ENCODE results near the gene FST.

Gene FST

DNA sequence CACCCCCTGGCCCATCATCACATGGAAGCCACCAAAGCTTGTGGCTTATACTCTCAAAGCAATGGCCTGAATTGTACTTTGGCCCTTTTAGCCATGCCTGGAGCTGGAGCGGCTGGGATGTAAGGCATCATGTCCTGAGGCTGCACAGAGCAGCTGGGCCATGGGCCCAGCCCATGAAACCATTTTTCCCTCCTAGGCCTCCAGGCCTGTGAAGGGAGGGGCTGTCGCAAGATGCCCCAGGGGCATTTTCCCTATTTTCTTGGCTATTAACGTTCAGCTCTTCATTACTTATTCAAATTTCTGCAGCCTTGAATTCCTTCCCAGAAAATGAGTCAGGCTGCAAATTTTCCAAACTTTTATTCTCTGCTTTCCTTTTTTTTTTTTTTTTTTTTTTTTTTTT, 27.7 kb downstream of the FST start:
- Histone ChIP-seq H3K27me3 (no peaks in the 10 kb centered on the region; the same call in 1 of the 2 replicates), H3K9me3 (peaks cover 50% of the 10 kb centered on the region), H3K36me3 (no peaks in the 10 kb centered on the region), H3K4me2 (no peak overlapping the region), H3K27ac (no peak overlapping the region), H3K9ac (no peak overlapping the region), H3K4me3 (no peak overlapping the region), H3K4me1 (no peaks in the 10 kb centered on the region), H4K20me1 (no peaks in the 10 kb centered on the region)
- TF ChIP-seq Cebpa-rat (IDR thresholded peaks at IDR 0.05): no peak

DNA sequence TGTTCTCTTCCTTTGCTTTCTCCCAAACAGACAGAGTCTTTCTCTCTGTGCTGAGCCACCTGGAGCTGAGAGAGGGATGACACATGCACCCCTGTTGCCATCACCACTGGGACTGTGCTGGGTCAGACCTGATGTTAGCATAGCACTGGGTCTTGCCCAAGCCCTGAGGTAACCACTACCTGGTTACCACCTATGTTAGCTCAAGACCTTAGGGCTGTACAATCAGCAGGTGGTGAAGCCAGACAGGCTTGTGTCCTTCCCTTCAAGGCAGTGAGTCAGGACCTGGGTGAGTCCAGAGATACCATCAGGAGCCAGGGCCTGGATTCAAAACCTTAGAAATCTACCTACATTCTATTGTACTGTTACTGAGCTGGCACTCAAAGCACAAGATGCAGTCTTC, 32.1 kb downstream of the FST start:
- no peak overlapping the region for H3K4me2 ChIP-seq
- no peaks in the 10 kb centered on the region for H3K4me1 ChIP-seq
- no peaks in the 10 kb centered on the region for H3K27me3 ChIP-seq
- no peak overlapping the region for H3K4me3 ChIP-seq
- no peak overlapping the region for H3K27ac ChIP-seq
- peaks cover 48% of the 10 kb centered on the region for H3K9me3 ChIP-seq
- no peak for TF ChIP-seq Cebpa-rat (IDR thresholded peaks at IDR 0.05)
- no peaks in the 10 kb centered on the region for H4K20me1 ChIP-seq
- no peaks in the 10 kb centered on the region for H3K36me3 ChIP-seq
- H3K9ac ChIP-seq: no peak overlapping the region

DNA sequence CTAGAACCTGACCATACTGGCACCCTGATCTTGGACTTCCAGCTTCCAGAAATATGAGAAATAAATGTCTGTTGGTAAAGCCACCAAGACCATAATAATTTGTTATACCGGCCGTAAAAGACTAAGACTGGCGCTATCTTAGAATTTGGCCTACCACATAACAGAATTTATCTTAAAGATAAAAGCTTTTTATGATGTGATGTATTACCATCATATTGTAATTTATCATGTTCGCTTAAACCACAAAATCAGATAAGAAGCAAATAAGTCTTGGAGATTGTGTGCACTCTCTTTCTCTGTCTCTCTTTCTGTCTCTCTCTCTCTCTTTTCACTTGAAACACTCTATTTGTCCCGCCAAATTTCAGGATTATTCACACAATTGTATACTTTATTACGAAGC, 35.6 kb downstream of the FST start:
- H3K9me3 ChIP-seq: peaks cover 23% of the 10 kb centered on the region
- no peak overlapping the region for H3K9ac ChIP-seq
- no peaks in the 10 kb centered on the region for H4K20me1 ChIP-seq
- H3K27me3 ChIP-seq: no peaks in the 10 kb centered on the region
- no peak overlapping the region for H3K4me2 ChIP-seq
- no peak overlapping the region for H3K4me3 ChIP-seq
- TF ChIP-seq Cebpa-rat (IDR thresholded peaks at IDR 0.05): no peak
- H3K27ac ChIP-seq: no peak overlapping the region
- H3K36me3 ChIP-seq: no peaks in the 10 kb centered on the region
- no peaks in the 10 kb centered on the region for H3K4me1 ChIP-seq

DNA sequence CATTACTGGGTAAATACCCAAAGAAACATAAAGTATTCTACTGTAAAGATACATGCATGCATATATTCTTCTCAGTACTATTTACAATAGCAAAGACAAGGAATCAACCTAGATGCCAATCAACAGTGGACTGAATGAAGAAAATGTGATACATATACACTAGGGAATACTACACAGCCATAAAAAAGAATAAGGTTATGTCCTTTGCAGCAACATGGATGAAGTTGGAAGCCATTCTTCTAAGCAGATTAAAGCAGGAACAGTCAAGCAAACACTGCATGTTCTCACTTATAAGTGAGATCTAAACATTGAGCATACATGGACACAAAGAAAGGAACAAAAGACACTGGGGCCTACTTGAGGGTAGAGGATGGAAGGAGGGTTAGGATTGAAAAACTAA, 40.4 kb downstream of the FST start:
- Histone ChIP-seq H3K27me3 (no peaks in the 10 kb centered on the region), H3K36me3 (no peaks in the 10 kb centered on the region)

More for the DNA sequence above, 40.4 kb downstream of the FST start:
- H4K20me1 ChIP-seq: no peaks in the 10 kb centered on the region
- H3K4me2 ChIP-seq: no peak overlapping the region
- H3K9me3 ChIP-seq: peaks cover 11% of the 10 kb centered on the region
- no peak overlapping the region for H3K9ac ChIP-seq
- no peak for TF ChIP-seq Cebpa-rat (IDR thresholded peaks at IDR 0.05)
- H3K4me1 ChIP-seq: no peaks in the 10 kb centered on the region
- H3K4me3 ChIP-seq: no peak overlapping the region
- no peak overlapping the region for H3K27ac ChIP-seq
